SK-N-MC (cell line): ENCODE measurements around the gene ZNF639.
A peak's percentile ranks its signal among the peaks of the same experiment; 100 is the strongest.

Source experiments
- EZH2 ChIP-seq: fragments of 200-600 bp; sonication (generic); IDR thresholded peaks from one replicate; pipeline ENCODE4 v1.6.1; 2017; ENCODE audit warnings: antibody characterized with exemption
- FOXP2 ChIP-seq: optimal IDR thresholded peaks from 2 replicates; pipeline ENCODE3; 2011; ENCODE audit warnings: mild to moderate bottlenecking, moderate library complexity; ENCODE audit not compliant: insufficient read depth; ENCODE audit errors: extremely low read length, control extremely low read depth
- POLR2AphosphoS5 ChIP-seq: IDR thresholded peaks from 2 replicates; pipeline ENCODE4 v1.6.1; 2012; ENCODE audit warnings: mild to moderate bottlenecking, low read depth, low read length, borderline replicate concordance

DNA sequence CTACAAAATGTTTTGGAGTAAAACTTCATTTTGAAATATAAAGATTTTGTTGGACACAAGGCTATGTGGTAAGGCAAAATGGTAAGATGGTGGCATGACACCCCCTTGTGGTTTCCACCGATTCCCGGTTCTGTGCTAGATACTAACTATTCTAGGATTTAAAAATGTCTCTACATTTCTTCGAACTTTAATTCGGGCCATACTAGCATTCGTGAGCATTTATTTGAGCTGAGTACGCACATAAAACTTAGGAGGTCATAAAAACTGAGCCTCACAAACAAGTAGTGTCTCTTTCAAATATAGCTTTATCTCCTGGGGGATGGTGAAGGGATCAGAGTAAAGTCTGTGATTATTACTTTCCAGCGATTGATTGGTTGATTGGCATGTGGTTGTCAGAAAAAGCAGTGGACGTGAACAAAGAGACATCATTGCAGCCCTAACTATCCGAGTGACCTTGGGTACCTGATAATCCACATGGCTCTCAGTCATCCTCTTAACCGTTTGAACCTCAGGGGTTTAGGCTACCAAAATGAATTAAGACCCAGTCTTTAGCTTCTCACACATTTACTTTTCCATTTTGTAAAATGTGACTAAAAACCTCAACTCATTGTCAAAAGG, 1.1 kb upstream of the ZNF639 start:
- TF ChIP-seq EZH2: no peak
- 0 out of 2 replicates have a peak, but pooled peaks have one; percentile 24 for TF ChIP-seq POLR2AphosphoS5
- TF ChIP-seq FOXP2: no peak
